Neural crest cell (in vitro differentiated cells): Measurements from ENCODE around the gene FRMPD2. TPM values are rescaled to one million over a fixed set of nuclear protein-coding genes. Genes with fewer than 3 reads are reported as not detected.

Experiments
- DNase-seq: peaks from one replicate; pipeline ENCODE4 v3.0.0; 2021; ENCODE audit warnings: low read depth, mixed read lengths, low spot score
- H3K27ac Mint-ChIP-seq: one replicate; pipeline ENCODE4 v1.8.0; 2021; ENCODE audit warnings: mild to moderate bottlenecking, mixed read lengths; ENCODE audit not compliant: unreplicated experiment
- H3K27me3 Mint-ChIP-seq: 2 replicates; pipeline ENCODE4 v1.8.0; 2021; ENCODE audit warnings: low read depth, mild to moderate bottlenecking, mixed read lengths
- H3K36me3 Mint-ChIP-seq: 2 replicates; pipeline ENCODE4 v1.8.0; 2021; ENCODE audit warnings: low read depth, mild to moderate bottlenecking, mixed read lengths
- H3K4me1 Mint-ChIP-seq: 2 replicates; pipeline ENCODE4 v1.8.0; 2021; ENCODE audit warnings: mixed read lengths
- H3K4me3 Mint-ChIP-seq: one replicate; pipeline ENCODE4 v1.8.0; 2021; ENCODE audit warnings: mild to moderate bottlenecking, mixed read lengths
- H3K9me3 Mint-ChIP-seq: 2 replicates; pipeline ENCODE4 v1.8.0; 2021; ENCODE audit warnings: mixed read lengths
- total RNA-seq: library from RNA; stranded (reverse); gene quantifications from 2 replicates; pipeline ENCODE4 v1.2.1, GENCODE V29; 2021
- TF ChIP-seq, protein P1 (sequence below): fragments of 200-600 bp; sonication (generic); conservative IDR thresholded peaks from 2 replicates; pipeline ENCODE4 v1.5.0; 2021; ENCODE audit warnings: antibody characterized with exemption, mild to moderate bottlenecking

Gene FRMPD2
- total RNA-seq, 1 donor from 2014 or later = 0.26 TPM

DNA sequence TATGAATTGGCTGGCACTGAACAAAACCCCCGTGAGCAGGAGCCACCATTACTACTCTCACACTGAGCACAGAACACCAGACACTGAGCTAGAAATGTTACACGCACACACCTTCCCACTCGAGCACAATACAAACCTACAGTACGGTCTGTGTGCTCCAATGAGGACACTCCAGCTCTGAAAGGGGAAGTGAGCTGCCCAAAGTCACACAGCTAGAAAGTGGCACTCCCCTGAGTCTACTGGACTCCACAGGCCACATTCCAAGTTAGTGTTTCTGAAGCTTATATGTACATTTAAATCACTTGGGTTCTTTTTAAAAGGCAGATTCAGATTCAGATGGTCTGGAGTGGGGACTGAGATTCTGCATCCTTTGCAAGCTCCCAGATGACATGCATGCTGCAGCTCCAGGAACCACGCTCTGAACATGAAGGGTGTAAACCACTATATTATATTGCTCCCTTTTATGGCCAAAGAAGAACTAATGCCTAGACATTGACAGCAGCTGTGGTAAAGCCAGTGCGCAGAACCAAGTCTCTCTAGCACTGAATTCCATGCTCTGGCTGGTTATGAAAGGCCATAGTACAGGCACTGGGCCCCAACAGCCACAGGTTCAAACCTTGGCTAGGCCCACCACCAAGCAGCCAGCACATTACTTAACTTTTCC, 77.1 kb downstream of the FRMPD2 start:
- no peak for DNase-seq
- TF ChIP-seq, protein P1, sequence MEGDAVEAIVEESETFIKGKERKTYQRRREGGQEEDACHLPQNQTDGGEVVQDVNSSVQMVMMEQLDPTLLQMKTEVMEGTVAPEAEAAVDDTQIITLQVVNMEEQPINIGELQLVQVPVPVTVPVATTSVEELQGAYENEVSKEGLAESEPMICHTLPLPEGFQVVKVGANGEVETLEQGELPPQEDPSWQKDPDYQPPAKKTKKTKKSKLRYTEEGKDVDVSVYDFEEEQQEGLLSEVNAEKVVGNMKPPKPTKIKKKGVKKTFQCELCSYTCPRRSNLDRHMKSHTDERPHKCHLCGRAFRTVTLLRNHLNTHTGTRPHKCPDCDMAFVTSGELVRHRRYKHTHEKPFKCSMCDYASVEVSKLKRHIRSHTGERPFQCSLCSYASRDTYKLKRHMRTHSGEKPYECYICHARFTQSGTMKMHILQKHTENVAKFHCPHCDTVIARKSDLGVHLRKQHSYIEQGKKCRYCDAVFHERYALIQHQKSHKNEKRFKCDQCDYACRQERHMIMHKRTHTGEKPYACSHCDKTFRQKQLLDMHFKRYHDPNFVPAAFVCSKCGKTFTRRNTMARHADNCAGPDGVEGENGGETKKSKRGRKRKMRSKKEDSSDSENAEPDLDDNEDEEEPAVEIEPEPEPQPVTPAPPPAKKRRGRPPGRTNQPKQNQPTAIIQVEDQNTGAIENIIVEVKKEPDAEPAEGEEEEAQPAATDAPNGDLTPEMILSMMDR = no peak
- no peaks in the 10 kb centered on the region for H3K9me3 Mint-ChIP-seq
- H3K36me3 Mint-ChIP-seq = no peaks in the 10 kb centered on the region
- H3K27ac Mint-ChIP-seq = no peak overlapping the region
- no peak overlapping the region for H3K4me3 Mint-ChIP-seq
- no peaks in the 10 kb centered on the region for H3K4me1 Mint-ChIP-seq
- no peaks in the 10 kb centered on the region for H3K27me3 Mint-ChIP-seq

DNA sequence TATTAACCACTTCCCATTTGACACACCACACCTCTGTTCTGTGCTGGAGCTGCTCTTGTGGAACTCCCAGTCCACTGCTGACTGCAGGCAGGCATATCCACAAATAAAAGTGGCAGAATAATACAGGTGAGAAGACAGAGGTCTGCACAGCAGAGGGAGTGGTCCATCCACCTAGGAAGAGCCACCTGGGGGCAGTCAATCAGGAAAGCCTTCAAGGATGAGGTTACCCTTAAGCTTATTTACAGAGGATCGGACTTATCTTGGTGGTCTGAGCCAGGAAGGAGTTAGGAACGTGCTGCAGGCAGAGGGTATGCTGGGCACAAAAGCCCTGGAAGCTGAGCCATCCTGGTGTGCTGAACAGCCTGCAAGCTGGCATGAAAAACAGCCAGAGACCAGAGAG, 78.7 kb downstream of the FRMPD2 start:
- TF ChIP-seq, protein P1 = no peak
- H3K4me1 Mint-ChIP-seq = no peaks in the 10 kb centered on the region
- H3K27me3 Mint-ChIP-seq = no peaks in the 10 kb centered on the region
- H3K4me3 Mint-ChIP-seq = no peak overlapping the region
- no peaks in the 10 kb centered on the region for H3K9me3 Mint-ChIP-seq
- no peaks in the 10 kb centered on the region for H3K36me3 Mint-ChIP-seq
- DNase-seq = no peak
- no peak overlapping the region for H3K27ac Mint-ChIP-seq

GRCh38 chr10:48194830-48195229, 79.7 kb downstream of the FRMPD2 start:
- Mint-ChIP-seq H3K36me3 (no peaks in the 10 kb centered on the region), H3K4me1 (no peaks in the 10 kb centered on the region), H3K27me3 (no peaks in the 10 kb centered on the region), H3K4me3 (no peak overlapping the region), H3K27ac (no peak overlapping the region), H3K9me3 (no peaks in the 10 kb centered on the region)
- DNase-seq = no peak
- TF ChIP-seq, protein P1 = no peak

GRCh38 chr10:48193556-48193955, 80.9 kb downstream of the FRMPD2 start:
- no peaks in the 10 kb centered on the region for H3K36me3 Mint-ChIP-seq
- TF ChIP-seq, protein P1 = no peak
- no peaks in the 10 kb centered on the region for H3K27me3 Mint-ChIP-seq

GRCh38 chr10:48192881-48193450, 81.5 kb downstream of the FRMPD2 start:
- Mint-ChIP-seq H3K4me1 (no peaks in the 10 kb centered on the region), H3K27me3 (no peaks in the 10 kb centered on the region), H3K36me3 (no peaks in the 10 kb centered on the region), H3K27ac (no peak overlapping the region), H3K4me3 (no peak overlapping the region), H3K9me3 (no peaks in the 10 kb centered on the region)
- TF ChIP-seq, protein P1 = no peak
- no peak for DNase-seq

More at GRCh38 chr10:48193556-48193955, 80.9 kb downstream of the FRMPD2 start:
- DNase-seq = no peak
- Mint-ChIP-seq H3K9me3 (no peaks in the 10 kb centered on the region), H3K4me3 (no peak overlapping the region), H3K4me1 (no peaks in the 10 kb centered on the region), H3K27ac (no peak overlapping the region)
